ENCODE results near the gene ZNF668.

DNA sequence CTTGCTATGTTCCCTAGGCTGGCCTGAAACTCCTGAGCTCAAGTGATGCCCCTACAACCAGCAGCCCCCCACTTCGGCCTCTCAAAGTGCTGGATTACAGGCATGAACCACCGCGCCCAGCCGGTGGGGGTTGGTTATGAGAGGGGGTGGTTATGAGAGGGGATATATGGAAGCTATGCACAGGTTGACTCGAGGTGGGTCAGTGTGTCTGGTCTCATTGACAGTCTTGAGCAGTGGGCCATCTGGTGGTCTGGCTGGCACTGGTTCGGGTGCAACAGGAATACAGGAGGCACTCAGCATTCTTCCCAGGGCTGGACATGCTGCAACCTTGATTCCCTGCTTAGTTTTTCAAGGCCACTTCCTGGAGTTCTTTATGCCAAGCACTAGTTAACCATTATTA, 58.0 kb downstream of the ZNF668 start:
- TF ChIP-seq EZH2 (IDR thresholded peaks at IDR 0.05; ENCODE audit: borderline replicate concordance, low read length) (no peak), CTCF (conservative IDR thresholded peaks at IDR 0.05 in 1 of 2, IDR thresholded peaks at IDR 0.05 in 1 of 2; ENCODE audit: extremely low read depth in 1 of 2, insufficient read depth in 1 of 2, low read depth in 1 of 2, low read length in 2 of 2) (no peak)
